NCI-H2107 treated with DMSO at 0.1 percent for 48 hours (cell line): ENCODE data around the gene PTPRO.

ENCODE experiments used
- DNase-seq: peaks from one replicate; lab custom pipeline; 2025; ENCODE audit not compliant: unreplicated experiment; lab: John Stamatoyannopoulos, UW

Gene PTPRO

DNA sequence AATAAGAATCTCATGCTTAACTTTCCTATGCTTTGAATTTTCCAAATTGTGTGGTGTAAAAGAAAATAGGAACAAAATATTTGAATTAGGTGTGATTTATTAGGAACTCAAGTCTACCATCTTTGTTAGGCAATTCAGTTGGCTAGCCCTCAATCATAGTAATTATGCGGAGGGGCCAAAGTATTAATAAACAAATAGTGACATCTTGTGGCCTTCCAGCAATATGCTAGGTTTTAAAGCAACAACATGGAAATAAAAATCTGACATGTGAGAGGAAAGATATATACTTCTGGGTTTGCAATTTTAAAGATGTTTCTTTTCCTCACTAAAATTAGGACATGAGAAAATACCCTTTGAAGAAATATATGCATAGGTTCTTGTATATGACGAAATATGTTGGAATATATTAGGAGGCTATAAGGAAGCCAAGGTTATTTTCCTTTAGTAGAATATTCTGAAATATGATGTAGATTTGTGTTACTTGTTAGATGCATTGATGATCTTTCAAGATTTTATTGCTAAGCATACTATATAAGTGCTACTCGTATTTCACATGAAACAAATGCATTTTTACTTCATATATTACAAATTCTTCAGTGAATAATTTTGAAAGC is 200.4 kb downstream of the PTPRO start:
- peak; percentile 81 for DNase-seq

DNA sequence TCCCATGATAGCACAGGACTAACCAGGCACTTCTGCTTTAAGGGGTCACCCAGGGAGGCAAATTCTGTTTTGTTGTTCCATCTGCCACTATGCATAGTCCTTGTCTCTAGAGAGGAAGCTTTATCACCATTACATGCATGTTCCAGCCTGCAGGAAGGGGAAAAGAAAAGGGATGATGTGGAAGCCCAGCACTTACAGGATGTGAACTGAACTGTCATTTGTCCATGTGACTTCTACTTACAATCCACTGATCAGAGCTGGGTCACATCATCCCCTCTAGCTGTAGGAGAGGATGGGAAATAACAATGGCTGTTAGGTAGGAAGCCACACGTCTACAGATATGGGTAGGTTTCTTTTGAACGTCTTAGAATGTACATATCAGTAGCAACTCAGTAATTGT is 203.1 kb downstream of the PTPRO start:
- DNase-seq, result no peak

DNA sequence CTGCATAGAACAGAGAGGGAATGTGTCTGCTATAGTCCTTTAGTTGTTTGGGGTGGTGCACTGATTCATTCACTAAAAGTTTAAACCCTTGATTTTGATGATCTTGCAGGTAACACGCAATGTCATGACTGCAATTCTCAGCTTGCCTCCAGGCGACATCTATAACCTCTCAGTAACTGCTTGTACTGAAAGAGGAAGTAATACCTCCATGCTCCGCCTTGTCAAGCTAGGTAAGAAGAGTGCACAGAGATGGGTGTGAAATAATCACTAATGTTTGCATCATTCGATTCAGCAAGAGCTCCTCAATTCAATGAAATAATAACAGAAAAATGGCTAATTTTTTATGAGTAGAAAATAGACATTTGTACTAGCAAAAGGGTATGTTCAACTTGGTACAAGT is 203.7 kb downstream of the PTPRO start:
- no peak for DNase-seq

DNA sequence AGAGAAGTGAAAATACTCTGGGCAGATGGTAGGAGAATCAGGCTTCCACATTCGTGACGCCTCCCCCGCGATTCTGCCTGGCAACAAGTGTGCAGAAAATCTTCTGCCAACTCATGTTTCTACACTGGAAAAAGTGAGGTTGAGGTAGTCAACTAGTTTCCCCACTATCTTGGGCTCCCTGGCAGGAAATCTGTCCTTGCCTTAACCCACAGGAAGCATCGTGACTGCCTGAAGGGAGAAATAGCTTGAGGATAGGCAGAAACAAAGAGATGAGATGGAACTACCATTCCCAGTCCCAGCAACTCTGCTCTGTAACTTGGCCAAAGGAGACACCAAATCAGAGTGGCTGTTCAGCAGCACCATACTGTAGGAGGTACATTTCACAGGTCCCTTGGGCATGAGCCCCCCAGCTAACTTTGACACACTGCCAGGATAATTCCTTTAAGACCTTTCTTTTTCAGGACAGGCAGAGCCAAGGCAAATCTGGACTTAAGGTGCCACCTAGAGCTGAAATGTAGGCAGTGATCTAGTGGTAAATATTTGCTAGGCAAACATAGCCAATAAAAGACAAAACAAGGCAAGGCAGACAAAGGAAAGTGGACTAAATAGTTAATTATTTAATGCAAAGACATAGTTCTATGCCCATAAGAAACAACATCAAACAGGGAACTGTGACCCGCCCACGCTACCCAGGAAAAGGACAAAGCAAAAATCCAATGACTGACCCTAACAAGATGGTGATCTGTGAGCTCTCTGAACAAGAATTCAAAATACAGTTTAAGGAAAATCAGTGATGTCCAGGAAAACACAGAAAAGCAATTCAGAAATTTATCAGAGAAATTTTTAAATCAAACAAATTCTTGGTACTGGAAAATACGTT is 205.1 kb downstream of the PTPRO start:
- no peak for DNase-seq

DNA sequence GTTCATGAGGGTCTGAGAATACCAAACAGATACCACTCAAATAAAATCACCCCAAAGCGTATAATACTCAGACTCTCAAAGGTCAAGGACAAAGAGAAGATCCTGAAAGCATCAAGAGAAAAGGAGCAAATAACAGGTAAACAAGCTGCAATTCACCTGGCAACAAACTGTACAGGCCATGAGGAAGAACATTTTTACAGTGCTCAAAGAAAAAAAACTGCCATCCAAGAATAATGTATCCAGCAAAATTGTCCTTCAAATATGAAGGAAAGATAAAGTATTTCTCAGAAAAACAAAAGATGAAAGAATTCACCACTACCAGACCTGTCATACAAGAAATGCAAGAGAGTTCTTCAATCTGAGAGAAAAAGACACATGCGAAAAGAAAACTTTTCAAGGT is 206.4 kb downstream of the PTPRO start:
- DNase-seq, result no peak

DNA sequence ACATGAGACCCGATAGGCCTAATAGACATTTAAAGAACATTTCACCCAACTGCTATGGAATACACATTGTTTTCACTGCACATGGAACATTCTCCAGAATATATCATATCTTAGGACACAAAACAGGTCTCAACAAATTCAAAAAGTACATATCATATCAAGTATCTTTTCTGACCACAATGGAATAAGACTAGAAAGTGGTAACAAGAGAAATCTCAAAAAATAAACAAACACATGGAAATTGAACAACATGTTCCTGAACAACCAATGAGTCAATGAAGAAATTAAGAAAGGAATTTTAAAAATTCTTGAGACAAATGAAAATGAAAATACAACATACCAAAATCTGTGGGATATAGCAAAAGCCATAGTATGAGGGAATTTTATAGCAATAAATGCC is 208.1 kb downstream of the PTPRO start:
- no peak for DNase-seq

DNA sequence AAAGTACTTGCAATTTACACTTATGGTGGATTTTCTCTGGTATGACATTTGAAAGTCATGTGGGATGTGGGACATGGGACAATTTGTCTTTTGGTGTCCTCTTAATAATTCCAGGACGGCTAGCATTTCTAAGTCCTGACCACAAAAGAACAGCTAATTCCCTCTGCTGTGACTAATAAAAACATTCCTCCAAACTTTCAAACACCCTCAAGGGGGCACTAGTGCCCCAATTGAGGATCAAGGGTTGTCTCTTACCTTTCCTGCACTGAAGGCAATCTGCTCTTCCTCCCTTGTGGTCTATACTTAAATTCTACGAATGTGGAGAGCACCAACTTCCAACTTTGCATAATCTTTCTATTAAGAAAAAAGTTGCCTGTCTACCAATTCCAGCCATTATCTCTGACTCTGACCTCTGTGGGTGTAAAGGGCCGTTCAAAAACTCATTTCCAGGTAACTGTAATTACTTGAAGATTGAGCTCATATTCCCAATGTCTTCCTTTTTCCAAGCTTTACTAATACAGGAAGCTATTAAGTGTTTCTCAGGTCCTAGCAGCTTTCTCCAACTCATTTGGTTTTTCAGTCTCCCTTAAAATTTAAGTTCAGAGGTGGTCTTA is 210.2 kb downstream of the PTPRO start:
- DNase-seq, result peak; percentile 58

DNA sequence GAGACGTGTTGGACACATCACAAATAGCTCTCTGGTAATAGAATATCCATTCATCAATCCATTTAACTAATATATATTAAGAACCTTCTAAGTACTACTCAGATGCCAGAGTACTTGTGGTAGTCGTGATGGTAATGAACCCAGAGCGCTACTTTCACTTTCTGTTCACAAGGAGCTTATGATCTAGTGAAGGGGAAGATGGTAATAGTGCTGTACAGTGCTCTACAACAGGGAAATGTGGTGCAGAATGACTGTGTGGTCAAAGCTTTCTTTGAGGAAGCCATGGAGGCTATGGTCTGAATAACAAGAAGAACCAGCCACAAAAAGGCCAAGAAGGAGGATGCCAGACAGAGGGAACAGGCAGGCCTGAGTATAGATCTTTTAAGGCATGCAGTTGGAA is 212.0 kb downstream of the PTPRO start:
- DNase-seq, result no peak

DNA sequence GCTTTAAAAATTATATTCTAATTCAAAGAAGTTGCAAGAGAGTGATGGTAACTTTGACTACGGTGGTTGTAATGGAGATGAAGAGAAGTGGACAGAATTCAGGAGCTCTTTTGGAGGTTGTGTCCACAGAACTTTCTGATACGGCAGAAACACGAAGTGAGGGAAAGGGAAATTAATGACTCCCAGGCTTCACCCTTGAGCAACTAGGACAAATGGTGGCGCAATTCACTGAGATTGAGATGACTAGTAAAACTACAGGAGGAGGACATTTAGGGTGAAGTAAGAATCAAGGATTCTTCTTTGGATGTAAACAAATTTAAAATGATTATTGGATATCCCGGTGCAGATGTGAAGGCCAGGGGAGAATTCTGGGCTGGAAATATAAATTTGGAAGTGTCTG is 212.6 kb downstream of the PTPRO start:
- no peak for DNase-seq

DNA sequence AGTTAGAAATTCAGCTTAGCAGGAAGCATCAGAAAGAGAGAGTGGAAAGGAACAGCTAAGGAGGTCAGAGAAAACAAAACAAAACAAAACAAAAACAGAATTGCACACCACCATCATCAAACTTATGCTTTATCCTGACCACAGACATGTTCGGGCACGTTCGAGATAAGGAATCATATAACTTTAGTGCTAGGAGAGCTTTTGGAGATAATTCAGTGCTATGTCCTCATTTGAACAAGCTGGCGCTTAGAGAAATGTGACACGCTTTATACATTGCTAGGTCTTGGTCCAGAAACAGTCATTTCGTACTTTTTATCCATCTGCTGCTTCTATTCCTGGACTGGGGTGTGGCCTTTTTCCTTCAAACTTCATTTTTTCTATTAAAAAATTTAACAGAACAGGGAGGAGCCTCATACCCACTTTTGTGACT is 213.1 kb downstream of the PTPRO start:
- DNase-seq, result no peak

DNA sequence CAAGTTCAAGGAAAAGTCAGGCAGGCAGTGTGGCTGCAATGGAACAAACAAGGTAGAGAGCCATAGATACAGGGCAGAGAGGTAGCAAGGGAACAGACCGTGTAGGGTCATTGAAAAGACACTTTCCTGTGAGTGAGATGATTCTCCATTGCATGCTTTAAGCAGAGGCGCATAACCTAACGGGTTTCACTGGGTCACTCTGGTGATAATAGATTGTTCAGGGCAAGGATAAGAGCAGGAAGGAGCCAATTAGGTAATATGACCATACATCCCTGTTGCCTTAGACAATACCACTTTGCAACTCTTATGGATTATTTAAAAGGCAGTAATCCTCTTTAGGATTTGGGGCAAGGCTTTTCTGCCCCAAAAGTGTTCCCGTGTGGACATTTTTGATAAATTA is 214.1 kb downstream of the PTPRO start:
- DNase-seq, result no peak

DNA sequence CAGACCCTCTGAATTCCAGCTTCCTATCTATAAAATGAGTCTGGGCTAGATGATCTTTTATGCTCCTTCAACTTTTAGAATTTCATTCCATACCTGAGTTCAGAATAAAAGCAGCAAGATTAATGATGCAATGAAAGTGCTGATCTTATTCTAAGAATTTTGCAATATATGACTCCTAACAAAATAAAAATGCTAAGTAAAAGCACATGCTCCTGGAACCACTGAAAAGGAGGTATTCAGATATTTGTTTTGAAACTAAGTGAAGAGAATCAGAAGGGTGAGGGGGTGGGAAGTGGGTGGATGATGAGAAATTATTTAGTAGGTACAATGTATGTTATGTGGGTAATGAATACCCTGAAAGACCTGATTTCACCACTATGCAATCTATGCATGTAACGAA is 216.6 kb downstream of the PTPRO start:
- no peak for DNase-seq

DNA sequence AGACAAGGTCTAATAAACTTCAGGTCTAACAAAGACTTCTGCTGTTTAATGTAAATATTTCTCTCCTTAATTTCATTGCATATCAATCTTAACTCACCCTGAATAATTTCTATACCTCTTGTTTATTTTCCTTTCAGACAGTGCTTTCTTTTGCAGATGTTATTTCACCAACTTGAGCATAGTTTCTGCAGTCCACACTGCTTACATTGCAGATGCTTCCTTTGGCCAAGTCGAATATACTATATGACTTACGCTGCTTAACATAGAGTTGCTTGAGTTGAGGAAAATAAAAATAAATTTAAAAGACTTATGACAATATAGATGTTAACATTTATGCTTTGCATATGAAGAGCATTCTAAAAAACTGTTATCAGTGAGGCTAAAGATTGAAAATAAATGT is 217.7 kb downstream of the PTPRO start:
- no peak for DNase-seq

DNA sequence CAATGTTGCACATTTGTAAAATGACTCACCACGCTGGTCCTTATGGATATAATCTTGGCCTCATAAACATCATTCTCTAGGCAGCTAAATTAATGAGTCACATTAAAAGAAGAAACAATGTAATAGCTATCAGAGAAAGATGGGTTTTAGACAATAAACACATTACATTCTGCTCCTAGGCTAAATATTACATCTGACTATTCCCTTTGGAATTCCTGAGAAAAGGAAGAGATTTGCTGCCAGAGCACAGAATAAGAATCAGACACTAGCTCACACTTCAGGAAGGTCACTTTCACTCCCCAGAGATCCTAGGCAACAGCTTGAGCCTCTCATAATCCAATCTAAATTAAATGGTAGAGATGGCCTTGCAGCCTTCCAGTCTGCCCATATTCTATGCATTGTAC is 218.2 kb downstream of the PTPRO start:
- DNase-seq, result no peak

DNA sequence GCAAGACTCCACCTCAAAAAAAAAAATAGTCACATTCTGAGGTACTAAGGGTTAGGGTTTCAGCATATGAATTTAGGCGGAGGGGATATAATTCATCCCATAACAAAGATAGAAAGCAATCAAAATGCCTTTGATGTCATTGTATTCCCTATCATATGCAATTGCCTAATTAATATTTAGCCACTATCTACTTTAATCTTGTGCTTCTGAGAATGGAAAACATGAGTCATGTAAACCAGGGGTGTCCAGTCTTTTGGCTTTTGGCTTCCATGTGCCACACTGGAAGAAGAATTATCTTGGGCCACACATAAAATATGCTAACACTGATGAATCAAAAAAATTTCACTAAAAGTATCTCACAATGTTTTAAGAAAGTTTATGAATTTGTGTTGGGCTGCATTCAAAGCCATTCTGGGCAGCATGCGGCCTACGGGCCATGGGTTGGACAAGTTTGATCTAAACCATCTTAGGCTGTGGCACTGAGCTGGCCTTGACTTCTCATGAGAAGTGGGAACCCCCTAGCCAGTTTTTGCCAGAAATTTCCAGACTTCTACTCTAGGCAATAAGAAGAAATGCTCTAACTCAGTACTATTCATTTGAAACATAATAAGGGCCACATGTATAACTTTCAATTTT is 219.8 kb downstream of the PTPRO start:
- no peak for DNase-seq

DNA sequence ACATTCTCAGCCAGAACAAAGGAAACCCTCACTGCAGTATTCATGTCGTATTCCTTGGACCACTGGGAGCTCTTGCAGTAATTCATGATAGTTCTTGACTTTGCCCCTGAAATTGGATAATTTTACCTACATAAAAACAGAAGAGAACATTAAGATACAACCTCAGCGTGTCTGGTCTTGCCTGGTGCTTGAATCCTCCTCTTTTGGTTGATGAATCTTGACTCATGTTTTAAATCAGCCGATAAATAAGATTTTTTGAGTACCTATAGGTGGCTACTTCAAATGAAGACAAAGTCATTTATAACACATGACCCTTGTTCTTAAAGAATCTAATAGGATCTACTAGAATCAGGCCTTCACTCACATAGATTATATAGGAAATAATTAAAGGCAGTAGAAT is 221.0 kb downstream of the PTPRO start:
- DNase-seq, result no peak

DNA sequence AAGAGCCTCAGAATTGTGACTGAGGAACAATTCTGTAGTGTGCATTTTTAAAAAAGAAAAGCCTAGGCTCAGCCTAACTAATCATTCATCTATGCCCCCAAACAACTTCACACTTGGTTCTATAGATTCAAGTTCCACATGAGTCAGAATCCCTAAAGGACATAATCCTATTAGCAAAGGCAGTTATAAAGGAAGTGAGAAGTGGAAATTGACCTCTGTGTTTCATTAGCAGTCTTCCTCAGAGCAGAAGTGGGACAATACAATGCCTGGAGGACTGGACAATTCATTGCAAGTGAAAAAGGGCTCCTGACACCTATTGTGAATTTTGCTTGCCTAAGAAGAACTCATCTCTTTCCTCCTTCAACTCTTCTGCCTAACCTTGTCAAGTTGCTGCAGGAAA is 222.3 kb downstream of the PTPRO start:
- no peak for DNase-seq

DNA sequence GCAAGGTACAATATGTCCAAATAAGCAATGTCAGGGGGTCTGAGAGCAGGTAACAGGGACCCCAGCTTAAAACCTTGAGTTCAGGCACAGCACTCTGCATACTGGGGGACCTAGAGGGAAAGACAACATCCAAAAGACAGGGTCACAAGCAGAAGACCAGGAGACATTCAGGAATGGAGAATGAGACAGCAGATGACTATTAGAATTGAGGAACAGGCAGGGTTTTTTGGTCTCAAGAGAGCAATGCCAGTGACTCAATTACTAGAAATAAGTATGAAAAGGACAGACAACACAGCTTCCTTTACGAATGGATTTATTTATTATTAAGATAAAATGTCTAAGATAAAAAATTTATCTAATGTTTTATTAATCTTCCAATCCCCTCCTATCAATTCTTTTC is 223.0 kb downstream of the PTPRO start:
- DNase-seq, result no peak

DNA sequence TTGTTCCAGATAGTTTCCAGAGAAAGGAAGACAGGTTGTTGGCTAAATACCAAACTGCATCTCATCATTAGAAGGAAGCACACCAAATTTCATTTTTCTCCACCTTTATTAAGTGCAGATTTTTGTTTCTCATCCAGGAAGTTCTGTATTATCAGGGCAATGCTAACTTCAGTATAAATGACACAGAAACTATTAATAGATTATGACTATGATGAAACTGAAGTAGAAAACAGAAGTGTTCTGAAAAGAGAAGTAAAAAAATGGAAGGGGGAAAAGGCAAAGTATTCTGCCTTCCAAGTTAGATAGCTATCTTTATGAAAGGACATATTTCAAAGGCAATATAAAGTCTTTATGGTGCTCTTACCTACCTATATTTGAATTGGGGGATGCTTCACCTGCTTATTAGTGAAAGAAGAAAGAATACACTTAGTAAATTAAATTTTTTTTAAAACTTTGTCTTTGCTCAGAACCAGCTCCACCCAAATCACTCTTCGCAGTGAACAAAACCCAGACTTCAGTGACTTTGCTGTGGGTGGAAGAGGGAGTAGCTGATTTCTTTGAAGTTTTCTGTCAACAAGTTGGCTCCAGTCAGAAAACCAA is 223.9 kb downstream of the PTPRO start:
- no peak for DNase-seq

DNA sequence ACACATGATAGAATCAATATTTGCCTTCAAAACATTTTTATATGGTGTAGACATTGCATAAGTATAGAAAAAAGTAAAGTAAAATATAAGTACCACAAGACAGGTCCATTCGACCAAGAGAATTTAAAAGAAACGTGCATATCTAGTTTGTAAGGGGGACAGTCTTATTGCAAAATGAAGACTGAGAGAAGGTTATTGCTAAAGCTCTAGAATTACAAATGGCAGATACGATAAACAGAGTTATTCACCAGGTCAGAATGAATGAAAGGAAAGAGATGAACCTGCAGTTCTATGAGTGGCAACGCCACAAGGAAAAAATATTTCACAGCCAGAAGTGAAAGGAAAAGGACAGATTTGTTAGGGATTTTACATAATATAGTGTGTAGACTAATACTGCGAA is 224.8 kb downstream of the PTPRO start:
- DNase-seq, result no peak

DNA sequence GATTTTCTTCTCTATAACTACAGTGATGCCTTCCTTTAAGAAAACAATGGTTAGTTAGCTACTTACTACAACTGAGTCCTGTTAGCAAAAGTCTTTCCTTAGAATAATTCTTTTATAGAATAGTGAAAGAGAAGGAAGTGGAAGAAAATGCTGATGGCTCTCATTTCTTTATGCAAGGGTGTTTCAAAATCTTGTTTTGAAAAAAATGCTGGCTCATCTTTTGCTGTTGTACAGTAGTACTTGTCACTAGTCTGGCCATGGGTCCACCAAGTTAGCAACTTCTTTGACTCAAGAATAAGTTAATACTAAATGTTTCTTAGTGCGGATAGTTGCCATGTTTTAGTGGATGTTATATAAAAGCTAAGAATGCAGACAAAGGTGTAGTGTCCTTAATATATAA is 225.4 kb downstream of the PTPRO start:
- DNase-seq, result no peak
